Stimulated activated CD8-positive, alpha-beta memory T cell treated with anti-CD3 and anti-CD28 coated beads, Interleukin-7, amount 100 ng/mL, for 1 hour (primary cell): ENCODE measurements around the gene GPR161.

Source experiments
- DNase-seq, 2 donors: peaks; one replicate each; pipeline ENCODE4 v3.0.0-alpha.2; 2020; ENCODE audit warnings: low read depth in 2 of 2

The GPR161 gene

DNA sequence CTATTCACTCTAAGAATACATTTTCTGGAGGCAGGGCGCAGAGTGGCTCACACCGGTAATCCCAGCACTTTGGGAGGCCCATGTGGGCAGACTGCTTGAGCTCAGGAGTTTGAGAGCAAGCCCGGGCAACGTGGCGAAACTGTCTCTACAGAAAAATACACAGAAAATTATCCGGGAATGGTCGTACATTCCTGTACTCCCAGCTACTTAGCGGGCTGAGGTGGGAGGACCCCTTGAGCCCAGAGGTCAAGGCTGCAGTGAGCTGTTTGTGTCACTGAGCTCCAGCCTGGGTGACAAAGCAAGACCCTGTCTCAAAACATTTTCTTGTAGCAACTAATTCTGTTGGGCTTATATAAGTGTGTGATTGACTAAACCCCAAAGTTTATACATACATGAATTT is 30.5 kb downstream of the GPR161 start:
- no peak for DNase-seq

DNA sequence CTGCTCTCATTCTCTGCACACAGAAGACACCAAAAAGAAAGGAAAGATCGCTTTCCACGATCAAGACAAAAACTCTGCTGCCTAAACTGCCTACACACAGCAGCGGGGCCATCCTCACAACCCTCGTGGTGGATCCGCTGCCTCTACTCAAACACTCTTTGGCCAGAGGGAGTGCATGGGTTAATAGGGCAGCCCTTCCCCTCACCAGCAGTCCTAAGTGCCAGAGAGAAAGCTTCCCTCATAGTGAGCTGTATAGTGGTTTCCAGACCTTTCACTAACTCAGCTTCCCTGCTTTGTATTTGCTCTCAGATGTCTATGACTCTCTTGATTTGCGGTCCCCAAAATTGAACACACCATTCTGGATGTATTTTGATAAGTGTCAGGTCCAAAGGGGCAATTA is 30.9 kb downstream of the GPR161 start:
- DNase-seq, result no peak

DNA sequence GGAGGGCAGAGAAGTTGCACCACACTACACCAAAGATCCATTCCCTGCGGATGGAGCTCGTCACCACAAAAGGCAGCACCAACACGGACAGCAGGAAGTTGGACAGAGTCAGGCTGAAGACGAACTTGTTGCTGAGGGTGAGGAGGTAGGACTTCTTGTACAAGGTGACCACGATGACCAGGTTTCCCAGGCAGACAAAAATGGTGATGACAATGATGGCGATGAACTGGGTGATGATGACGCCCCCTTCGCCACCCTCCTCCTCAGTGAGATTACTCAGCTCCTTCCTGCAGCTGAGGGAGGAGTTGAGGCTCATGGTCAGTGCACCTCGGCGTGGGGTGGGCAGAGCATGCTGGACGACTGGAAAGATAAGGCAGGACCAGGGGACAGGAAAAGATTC is 32.2 kb downstream of the GPR161 start:
- DNase-seq, result no peak

DNA sequence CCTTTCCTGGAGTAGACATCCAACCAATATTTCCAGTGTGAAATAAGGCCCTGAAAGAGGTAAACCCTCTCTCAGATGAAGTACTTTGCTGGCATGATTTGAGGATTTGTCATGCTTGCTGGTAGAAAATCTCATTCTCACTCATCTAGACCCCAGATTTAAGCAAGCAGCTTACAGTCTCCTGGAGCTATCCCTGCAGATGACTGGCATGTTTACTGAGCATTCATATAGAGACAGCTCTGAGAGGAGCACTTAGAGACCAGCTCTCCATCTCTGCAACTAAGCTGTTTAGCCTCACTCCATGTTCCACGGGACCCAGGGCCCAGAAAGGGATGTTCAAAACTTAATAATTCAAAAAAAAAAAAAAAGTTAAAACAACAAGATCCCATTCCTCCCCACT is 34.2 kb downstream of the GPR161 start:
- no peak for DNase-seq

DNA sequence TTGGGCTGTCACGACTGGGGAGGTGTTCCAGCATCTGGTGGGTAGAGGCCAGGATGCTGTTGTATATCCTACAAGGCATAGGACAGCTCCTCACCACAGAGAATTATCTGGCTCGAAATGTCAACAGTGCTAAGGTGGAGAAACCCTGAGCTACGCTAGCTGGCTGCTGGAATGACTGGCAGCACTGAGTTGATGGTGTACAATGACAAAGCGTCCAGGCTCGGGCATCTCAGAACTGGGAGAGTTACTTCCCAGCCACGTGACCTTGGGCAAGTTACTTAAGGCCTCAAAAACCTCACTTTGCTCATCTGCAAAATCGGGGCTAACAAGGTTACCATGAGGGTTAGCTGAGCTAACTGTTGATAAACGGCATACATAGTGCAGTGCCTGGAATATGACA is 35.4 kb downstream of the GPR161 start:
- no peak for DNase-seq

DNA sequence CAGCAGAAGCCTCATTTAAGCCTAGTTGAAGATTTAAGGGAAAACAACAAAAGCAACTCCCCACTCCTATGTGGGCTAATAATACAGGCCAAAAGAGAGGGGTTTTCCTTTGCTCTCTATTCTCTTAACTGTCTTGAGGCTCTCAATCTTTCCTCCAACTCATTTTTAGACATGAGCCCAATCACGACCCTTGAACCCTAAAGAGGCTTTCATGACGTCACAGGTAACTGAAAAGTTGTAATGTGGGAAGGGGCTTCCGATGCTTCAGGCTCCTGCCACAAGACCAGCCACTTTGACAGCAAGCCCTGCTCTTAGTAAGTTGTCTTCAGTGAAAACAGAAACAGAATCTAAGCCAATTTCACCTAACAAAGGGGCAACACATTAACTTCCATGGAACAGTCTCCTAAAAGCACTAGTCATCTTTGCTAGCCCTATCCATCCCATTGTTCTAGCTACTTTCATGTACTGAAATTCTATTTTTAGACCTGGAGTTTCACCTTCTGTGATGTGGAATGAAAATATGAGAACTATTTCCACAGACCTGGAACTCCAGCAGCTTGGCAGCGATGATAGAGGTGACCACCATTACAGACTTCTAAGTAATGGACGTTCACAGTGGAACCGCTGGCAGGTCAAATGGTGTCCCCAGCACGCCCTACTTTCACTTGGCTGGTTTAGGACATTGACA is 36.3 kb downstream of the GPR161 start:
- DNase-seq, result no peak

DNA sequence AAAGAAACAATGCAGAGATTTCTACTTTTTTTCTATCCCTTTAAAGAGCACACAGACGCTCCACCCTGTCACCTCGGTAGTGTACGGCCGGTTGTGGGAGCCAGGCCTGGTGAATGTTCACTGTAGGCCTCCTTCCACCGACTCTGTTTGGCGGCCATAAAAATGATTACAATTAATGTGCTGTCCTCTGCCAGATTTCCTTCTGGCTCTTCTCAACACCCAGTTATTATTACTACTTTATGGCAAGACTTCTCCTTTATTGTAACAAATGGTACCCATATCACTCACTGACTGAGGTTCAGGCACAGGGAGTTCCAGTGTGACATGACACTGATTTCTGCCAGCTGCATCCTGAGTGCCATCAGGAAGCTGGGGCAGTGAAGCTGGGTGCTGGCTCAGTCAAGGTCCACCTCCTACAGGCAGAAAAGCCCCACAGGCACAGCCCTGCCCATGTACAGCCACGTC is 37.4 kb downstream of the GPR161 start:
- no peak for DNase-seq

DNA sequence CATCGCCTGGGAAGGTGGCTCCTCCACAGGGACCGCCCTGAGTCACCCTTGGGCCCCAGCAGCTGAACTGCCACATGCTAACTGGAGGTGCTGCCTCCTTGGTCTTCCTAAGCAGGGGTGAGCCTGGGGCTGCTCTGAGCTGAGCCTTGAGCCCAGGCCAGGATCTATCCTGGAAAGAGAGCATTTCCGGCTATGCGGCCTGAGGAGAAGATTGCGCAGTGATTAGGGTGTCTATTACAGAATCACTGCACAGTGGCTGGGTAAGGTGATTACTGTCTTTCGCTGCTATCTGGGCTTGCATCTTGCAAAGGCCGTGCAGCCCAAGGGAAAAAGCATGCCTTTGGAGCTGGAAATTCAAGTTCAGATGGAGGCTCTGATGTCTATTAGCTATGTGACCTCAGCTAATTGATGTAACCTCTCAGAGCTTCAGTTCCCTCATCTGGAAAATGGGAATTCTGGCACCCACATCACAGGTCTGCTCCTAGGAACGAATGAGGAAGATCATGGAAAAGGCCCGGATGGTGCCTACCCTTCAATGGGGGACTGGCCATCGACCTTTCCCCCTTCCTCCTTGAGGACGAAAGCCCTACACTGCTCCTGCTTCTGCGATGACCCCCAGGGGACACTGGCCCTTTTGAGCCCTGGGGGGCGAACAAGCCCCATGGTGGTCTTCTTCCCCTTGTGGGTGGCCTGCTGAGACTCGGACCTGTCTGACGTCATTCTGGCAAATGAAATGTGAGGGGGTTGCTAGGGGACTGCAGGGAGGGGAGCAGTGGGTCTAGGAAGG is 38.0 kb downstream of the GPR161 start:
- DNase-seq, result no peak

DNA sequence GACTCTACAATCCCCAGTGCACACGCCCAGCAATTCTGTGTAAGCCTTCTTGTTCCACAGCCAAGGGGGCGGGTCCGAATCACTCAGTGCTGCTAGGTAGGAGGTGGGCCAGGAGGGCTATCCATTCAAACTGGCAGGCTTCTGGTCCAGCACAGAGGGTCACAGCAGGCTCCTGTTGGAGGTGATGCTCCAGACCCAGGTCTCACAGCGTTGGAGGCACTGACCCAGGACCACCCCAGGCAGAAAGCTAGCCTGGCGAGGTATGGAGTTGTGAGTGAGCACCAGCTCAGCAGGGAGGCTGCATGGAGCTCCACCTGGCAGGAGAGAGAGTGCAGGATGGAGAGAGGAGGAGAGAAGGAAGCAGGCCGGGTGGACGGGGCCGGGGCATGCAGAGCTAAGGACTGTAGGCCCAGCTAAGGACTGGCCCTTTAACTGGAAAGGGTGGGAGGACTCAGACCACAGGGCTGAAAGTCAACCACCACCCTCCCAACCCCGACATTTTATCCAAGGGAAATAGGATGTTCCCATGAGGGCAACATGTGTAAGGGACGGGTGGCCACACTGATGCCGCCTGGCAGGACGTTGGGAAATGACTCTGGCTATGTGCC is 38.7 kb downstream of the GPR161 start:
- DNase-seq, result no peak

DNA sequence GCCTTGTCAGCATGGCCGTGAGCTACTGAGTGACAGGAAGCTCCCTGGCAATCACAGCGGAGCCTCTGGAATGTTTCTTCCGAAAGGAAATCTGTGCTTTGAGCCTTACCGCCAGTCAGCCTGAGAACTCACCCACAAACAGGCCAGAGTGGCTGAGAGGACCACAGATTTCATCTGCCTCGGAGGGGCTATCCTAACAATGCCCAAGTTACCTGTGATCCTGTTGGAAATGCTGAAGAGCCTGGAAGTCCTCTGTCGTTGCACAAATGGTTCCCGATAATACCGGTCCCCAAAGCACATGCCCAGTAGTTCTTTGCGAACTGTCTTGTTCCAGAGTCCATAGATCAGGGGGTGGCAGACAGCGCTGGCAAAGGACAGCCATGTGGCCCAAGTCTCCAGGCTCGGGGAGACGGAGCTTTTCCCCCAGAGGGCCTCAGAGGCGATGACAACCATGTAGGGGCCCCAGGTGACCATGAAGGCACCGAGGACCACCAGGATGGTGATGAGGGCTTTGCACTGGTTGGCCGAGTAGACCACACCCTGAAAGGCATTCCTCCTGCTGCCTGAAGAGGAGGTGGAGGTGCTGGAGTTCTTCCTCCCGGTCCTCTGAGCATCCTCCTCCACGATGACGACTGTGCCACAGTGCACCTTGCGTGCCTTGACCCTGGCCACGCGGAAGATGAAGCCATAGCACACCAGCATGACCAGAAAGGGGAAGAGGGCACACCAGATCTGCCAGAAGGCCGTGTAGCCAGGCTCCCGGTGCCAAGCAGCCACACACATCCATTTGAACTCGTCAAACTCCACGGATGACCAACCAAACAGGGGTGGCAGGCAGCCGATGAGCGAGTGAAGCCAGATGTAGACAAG is 40.2 kb downstream of the GPR161 start:
- DNase-seq, result no peak

DNA sequence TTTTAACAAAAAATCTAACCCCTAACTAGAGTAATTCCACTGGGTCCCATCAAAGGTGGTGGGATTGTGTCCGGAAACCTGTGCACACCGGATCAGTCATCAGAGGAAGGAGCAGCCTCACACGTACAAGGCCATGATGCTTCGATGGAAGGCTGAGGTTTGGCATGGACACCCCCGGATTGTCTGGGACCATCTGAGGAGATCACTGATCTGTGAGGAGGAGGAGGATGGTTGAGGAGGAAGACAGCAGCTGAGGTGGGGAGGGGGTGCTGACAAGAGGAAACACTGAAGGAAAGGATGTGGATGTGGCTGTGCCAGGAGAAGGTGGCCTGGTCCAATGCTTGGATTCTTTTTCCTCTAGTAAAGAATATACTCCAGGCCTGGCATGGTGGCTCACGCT is 41.3 kb downstream of the GPR161 start:
- no peak for DNase-seq

DNA sequence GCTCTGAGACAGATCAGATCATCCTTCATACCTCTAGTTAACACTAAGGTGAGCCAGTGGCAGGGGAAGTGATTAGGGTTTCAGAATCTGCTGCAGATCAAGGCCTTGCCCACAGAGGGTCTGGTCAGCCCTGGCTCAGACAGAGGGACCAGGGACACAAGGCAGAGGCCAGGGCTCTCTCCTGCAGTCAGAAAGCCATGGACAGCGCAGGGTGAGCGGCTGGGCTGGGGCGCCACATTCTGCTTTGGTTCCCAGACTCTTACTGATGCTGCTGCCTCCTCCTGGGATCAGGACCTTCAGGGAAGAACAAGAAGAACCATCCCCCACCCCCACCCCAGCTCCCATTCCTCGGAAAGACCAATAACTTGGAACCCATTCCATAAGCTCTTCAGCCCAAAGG is 43.1 kb downstream of the GPR161 start:
- DNase-seq, result no peak

DNA sequence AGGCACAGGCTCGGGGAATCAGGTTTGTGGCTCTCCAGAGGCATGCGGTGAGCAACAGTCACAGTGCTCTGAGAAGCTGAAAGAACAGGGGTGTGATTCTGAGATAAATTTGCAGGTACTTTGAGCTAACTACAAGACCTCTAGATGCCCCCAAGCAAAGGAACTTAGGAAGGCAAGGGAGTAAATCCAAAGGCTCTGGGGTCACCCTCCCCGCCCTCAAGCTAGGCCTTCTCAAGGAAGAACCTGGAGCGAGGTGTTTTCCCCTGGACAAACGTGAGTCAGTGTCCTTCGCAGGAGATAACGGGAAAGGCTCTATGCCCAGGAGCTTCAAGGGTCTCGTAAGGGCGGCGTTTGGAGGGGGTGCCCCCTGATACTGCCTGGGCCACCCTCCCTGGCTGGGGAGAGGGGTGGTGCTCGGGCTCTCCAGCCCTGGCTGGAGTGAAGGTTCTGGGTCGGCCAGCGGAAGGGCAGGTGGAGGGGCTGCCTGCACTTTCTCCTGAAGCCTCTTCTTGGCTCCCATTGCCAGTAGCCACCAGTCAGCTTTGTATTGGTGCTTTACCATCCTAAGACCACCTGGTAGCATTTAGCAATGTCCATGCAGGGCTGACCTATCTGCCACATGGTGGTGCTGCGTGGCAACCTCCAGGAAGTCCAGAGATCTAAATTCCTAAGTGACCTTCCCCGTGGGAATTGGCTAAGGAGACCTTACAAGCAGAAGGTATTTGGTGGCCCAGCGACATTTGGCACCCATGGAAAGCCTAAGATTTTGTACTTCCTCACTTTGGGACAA is 44.0 kb downstream of the GPR161 start:
- DNase-seq, result no peak

DNA sequence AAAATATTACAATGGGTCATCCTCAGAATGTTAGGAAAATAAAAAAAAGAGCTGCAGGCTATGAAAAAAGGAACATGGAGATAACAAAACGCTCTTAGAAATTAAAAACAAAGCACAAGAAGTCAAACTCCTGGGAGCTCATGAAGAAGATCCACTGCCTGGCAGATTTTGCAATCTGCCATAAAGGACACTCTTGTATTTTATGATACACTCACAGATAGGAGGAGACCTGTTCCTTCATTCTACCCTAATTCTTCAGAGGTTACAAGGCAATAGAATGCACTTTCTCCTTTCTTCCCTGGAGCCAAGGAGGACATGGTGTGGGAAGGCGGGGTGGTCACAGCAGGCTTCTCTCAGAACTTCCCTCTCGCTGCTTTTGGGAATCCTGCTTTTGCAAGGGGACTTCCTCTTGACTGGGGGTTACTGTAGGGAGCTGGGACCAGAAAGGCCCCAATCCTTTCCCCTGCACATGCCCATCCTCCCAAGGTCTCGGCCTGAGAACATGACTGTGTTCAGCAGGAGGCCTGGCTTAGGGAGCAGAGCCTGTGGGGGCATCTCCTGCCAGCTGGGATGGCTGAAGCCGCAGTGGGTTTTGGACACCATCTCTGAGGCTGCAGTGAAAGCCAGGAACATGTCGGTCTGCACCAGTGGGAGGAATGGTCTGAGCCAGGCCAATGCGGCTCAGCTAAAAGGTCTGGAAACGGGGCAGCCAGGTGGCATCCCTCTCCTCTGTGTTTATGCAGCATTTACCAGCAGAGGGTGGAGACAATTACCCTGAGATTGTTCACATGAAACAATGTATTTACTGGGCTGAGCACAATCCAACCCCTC is 44.8 kb downstream of the GPR161 start:
- DNase-seq, result no peak

DNA sequence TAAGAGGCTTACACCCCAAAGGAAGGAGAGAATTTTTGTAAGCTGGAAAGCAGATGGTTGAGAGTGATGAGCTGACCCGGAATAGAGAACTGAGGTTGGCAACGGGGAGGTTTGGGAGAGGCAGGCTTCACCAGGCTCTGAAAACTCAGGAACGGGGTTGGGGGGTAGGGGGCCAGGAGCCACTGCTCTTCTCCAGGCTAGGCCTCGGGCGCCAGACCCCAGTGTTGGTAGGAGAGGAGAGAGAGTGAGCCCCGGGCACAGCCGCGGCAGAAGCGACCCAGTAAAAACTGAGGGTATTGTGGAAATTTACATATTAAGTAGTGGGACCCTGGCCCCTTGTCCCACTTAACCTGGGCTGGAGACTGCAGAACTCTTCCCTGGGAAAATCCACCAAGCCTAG is 45.7 kb downstream of the GPR161 start:
- no peak for DNase-seq

DNA sequence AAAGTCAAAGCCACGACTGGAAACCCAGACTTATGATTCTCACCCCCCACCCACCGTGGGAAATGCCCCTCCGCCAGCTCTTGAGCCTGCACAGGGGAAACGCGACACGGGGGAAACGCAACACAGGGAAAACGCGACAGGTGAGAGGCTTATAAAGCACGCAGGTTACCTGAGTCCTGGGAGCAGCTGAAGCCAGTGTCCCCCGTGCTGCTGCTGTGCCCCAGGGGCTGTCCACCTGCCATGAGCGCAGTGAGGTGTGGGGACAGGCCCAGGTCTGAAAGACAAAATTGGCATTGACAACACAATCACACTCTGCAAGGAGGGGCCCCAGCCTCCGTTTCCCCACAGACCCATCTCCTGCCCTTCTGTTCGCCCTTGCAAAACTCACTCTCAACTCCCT is 46.3 kb downstream of the GPR161 start:
- no peak for DNase-seq

DNA sequence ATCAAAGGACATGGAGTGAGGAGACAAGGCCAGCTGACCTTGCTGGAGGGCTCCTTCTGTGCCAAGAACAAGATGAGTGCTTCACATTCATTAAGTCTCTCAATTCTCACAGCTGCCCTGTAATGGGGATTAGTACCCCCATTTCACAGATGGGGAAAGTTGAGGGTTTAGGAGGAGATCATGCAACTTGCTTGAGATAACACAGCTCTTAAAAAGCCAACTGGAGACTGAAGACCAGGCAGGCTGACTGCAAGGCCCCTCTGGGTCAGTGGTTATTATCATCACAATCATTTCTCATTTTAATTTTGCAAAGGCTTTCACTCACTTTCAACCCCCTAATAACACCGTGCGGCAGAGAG is 46.8 kb downstream of the GPR161 start:
- no peak for DNase-seq

DNA sequence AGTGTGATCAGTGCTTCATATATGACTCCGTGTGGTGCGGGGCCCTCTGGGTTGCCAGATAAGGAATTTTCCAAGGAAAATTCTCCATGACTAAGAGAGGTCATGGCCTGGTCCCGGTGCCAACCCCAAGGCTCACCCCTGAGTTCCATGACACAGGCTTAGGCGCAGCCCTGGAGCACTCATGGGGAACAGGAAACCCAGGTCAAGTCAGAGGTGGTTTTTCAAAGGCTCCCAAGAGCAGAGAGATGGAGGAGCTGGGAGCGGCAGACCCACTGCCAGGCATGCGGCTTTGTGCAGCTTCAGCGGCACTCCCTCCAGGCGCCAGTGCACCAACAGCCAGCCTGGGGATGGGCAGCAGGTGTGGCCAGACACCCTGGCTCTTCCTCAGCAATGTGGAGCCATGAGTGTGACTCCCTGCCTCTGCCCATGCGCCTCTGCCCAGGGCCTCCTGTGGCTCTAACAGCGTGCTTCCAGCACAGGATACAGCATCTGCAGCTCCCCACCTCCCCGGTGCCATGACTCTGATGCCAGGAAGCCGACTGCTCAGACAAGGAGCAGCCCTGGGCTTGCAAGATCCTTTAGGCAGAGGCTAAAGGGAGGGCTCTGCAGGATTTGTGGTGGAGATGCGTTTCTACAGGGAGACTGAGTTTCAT is 47.3 kb downstream of the GPR161 start:
- no peak for DNase-seq

DNA sequence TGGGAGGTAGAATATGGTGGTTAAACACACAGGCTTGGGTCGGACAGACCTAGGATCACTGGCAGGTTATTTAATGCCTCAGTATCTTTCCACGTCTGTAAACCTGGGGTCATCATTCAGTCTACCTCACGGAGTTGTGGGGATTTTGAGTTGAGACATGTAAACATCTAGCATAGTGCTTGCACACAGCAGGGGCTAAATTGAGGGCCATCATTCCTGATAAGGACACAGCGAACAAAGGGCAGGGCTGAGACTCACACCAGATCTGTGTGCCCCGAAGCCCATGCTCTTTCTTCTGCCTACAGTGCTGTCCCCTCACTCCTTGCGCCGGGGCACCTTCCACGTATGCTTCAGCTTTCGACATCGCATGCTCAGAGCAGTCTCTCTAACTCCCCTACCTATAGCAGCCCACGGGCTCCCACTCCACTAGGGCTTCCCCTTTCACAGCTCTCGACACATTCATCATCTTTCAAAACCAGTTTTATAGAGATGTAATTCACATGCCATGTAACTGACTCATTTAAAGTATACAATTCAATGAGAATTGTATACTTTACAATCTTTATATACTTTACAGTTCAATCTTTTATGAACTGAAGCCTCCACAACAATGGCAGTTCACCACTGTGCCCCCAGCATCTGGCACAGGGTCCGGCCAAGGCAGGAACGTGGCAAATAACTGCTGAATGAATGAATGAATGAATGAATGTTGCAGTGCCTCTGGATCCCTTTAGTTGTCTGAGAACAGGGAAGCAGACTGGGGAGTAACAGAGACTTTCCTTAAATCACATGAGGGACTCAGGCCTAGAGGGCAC is 48.0 kb downstream of the GPR161 start:
- no peak for DNase-seq
